CD4-positive, alpha-beta T cell treated with Interleukin-6 for 4 hours (primary cell): ENCODE results near the gene BNC1.

ENCODE experiments used
- DNase-seq: peaks from one replicate; pipeline ENCODE4 v3.0.0-alpha.2; 2020; ENCODE audit warnings: mixed read lengths

BNC1 gene

GRCh38 chr15:83284559-83285283, at the start of gene BNC1:
BNC1 (minus strand) TSS chr15:83284664; CDS start chr15:83284628, 36 bp downstream.
- no peak for DNase-seq

- DNase-seq: no peak
These were observed 42.6 kb upstream of the BNC1 start for GRCh38 chr15:83327041-83327440.

GRCh38 chr15:83324799-83325198, 40.3 kb upstream of the BNC1 start:
- DNase-seq: no peak

- no peak for DNase-seq
These were observed 38.8 kb upstream of the BNC1 start for GRCh38 chr15:83323296-83323711.

GRCh38 chr15:83322691-83323090, 38.2 kb upstream of the BNC1 start:
- DNase-seq: no peak

GRCh38 chr15:83322061-83322460, 37.6 kb upstream of the BNC1 start:
- DNase-seq: no peak

- DNase-seq: no peak
These were observed 36.4 kb upstream of the BNC1 start for GRCh38 chr15:83320844-83321243.

- DNase-seq: no peak
These were observed 35.9 kb upstream of the BNC1 start for GRCh38 chr15:83320404-83320803.

- no peak for DNase-seq
These were observed 35.3 kb upstream of the BNC1 start for GRCh38 chr15:83319771-83320170.

GRCh38 chr15:83318861-83319415, 34.5 kb upstream of the BNC1 start:
- DNase-seq: no peak

GRCh38 chr15:83318036-83318435, 33.6 kb upstream of the BNC1 start:
- no peak for DNase-seq

- DNase-seq: no peak
These were observed 27.6 kb upstream of the BNC1 start for GRCh38 chr15:83312071-83312470.

- no peak for DNase-seq
These were observed 26.3 kb upstream of the BNC1 start for GRCh38 chr15:83310521-83311456.

GRCh38 chr15:83308671-83309070, 24.2 kb upstream of the BNC1 start:
- DNase-seq: no peak

GRCh38 chr15:83306561-83306960, 22.1 kb upstream of the BNC1 start:
- no peak for DNase-seq

- no peak for DNase-seq
These were observed 21.3 kb upstream of the BNC1 start for GRCh38 chr15:83305704-83306291.

GRCh38 chr15:83304861-83305703, 20.6 kb upstream of the BNC1 start:
- DNase-seq: no peak

- DNase-seq: no peak
These were observed 19.1 kb upstream of the BNC1 start for GRCh38 chr15:83303535-83303934.

GRCh38 chr15:83300826-83301225, 16.4 kb upstream of the BNC1 start:
- DNase-seq: no peak

- no peak for DNase-seq
These were observed 15.0 kb upstream of the BNC1 start for GRCh38 chr15:83299462-83299861.

- no peak for DNase-seq
These were observed 11.0 kb upstream of the BNC1 start for GRCh38 chr15:83295417-83295816.

- DNase-seq: no peak
These were observed 8.7 kb upstream of the BNC1 start for GRCh38 chr15:83293201-83293600.
